ENCODE results near the gene RAPGEF4.
A peak's percentile ranks its signal among the peaks of the same experiment; 100 is the strongest.

The RAPGEF4 gene

DNA sequence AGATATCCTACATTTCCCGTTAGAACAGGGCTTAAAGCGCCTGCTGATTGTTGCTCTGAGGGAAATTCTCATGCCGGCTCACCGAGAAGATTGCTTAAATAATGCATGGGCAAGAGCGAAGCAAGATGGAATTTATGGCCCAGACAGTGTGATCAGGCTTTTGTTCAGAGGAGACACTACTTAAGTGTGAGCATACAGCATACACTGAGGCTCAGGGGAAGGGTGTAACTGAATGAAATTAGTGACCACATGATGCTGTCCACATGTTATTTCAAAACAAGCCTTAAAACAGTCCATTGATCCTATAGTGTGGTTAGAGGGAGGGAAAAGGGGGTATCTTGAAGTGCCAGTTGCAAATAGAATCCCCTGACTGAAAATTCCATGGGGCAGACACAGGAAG lies 125.5 kb downstream of the RAPGEF4 start:
- DNase-seq (ENCODE audit: low read depth): no peak
- TF ChIP-seq CTCF (IDR thresholded peaks at IDR 0.05; ENCODE audit: insufficient read depth, low read depth, low read length, missing control alignments): no peak
- H3K4me3 ChIP-seq (ENCODE audit: low read depth, low read length): no peak overlapping the region

GRCh38 chr2:172861656-172862476 lies 126.2 kb downstream of the RAPGEF4 start:
- H3K4me3 ChIP-seq (ENCODE audit: low read depth, low read length): no peak overlapping the region
- TF ChIP-seq CTCF (IDR thresholded peaks at IDR 0.05; ENCODE audit: insufficient read depth, low read depth, low read length, missing control alignments): no peak
- no peak for DNase-seq (ENCODE audit: low read depth)

DNA sequence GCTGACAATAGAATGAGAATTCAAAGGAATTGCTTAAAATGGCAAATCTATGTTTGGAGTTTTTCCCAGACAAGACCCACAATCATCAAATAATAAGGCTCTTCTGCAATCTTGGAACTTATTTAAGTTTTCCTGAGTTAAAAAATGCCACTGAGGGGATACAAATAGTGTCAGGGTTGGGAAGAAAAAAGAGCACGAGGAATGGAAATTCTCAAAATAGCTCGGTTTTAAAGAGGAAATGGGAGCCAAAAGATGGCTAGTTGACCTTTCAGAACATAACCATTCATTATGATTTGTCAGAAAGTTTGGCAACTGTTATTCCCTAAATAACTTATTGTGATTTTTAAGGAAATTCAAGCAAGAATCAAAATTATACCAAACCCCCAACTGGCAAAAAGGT lies 127.7 kb downstream of the RAPGEF4 start:
- DNase-seq (ENCODE audit: low read depth): no peak
- no peak overlapping the region for H3K4me3 ChIP-seq (ENCODE audit: low read depth, low read length)

DNA sequence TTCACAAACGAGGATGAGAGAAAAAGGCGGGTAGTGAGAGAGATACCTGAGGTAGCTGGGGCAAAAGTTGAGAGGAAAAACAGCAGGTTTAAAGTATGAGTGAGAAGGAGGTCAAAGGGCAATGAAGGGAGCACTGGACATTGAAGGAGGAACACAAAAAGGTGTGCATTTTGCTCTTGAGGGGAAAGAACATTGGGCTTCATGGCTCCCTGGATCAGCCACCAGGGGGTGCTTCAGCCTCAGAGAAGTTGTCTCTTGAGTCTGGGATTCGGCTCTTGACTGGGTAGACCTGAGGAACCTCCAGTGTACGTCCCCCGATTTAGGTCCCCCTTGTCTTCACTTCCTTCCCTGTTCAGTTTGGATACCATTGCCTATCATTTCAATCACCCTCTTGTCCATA lies 128.5 kb downstream of the RAPGEF4 start:
- DNase-seq (ENCODE audit: low read depth): peak; percentile 68
- no peak overlapping the region for H3K4me3 ChIP-seq (ENCODE audit: low read depth, low read length)
- peak; percentile 89 for TF ChIP-seq CTCF (IDR thresholded peaks at IDR 0.05; ENCODE audit: insufficient read depth, low read depth, low read length, missing control alignments)

More for the DNA sequence above, 127.7 kb downstream of the RAPGEF4 start:
- no peak for TF ChIP-seq CTCF (IDR thresholded peaks at IDR 0.05; ENCODE audit: insufficient read depth, low read depth, low read length, missing control alignments)

DNA sequence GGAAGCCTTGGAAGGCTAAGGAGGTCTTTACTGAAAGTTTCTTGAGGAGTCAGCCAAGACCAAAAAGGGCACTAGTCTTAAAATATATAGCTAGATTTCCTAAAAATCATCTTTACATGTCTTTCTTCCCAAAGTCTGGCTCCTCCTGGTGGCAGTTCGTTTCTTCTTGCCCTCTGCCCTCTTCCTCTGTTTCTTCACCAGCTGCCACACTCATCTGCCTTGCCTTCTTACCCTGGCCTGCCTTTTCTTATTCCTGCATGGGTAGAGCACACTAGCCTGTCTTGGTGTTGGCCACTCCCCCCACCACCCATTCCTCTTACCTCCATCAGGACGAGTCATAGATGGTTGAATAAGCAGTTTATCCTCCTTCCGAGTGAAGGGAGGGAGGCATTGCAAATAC lies 129.8 kb downstream of the RAPGEF4 start:
- TF ChIP-seq CTCF (IDR thresholded peaks at IDR 0.05; ENCODE audit: insufficient read depth, low read depth, low read length, missing control alignments): no peak
- DNase-seq (ENCODE audit: low read depth): no peak
- no peak overlapping the region for H3K4me3 ChIP-seq (ENCODE audit: low read depth, low read length)

- no peak for DNase-seq (ENCODE audit: low read depth)
- H3K4me3 ChIP-seq (ENCODE audit: low read depth, low read length): no peak overlapping the region
- TF ChIP-seq CTCF (IDR thresholded peaks at IDR 0.05; ENCODE audit: insufficient read depth, low read depth, low read length, missing control alignments): no peak
Measured at GRCh38 chr2:172869861-172870260, 134.2 kb downstream of the RAPGEF4 start.

DNA sequence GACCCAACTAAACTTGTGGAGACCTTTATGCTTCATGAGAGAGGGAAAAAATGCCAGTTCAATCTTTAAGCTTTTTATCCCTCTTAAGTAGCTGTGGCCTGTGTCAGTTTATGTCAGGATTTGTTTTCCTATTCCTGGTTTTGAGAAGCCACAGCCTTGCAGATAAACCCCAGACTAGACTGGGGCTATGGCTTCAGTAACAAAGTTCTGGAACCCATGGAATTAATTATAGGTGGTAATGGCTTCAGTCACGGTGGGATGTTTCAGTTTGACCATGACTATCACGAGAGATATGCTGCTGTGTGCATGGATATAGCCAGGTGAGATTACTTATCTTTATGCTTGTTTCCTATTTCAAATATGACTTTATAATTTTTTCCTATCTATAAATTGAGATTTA lies 134.8 kb downstream of the RAPGEF4 start:
- TF ChIP-seq CTCF (IDR thresholded peaks at IDR 0.05; ENCODE audit: insufficient read depth, low read depth, low read length, missing control alignments): no peak

More for the DNA sequence above, 134.8 kb downstream of the RAPGEF4 start:
- H3K4me3 ChIP-seq (ENCODE audit: low read depth, low read length): no peak overlapping the region
- DNase-seq (ENCODE audit: low read depth): no peak
